Heart right ventricle (tissue), 16 donors: ENCODE data around the gene C2CD2. TPM values are rescaled to one million over a fixed set of nuclear protein-coding genes. Genes with fewer than 3 reads are reported as not detected.

Experiments
- ATAC-seq, 8 donors: fragments of 200-7000 bp; cut with Tn5 transposase; one replicate each; pipeline ENCODE4 v1.9.1; 2020; ENCODE audit warnings: mild to moderate bottlenecking in 8 of 8, moderate library complexity in 8 of 8, moderate number of reproducible peaks in 1 of 8
- DNase-seq, 2 donors: peaks; one replicate each; pipeline ENCODE4 v3.0.0-alpha.2; 2020
- H3K27ac ChIP-seq, 10 donors: fragments of 200-600 bp; sonication (generic) in 2 of 10; one replicate each; pipeline versions ENCODE4 v1.5.0 to v1.8.0; 2020 to 2022; ENCODE audit warnings: mild to moderate bottlenecking in 3 of 10
- H3K27me3 ChIP-seq, 7 donors: fragments of 200-600 bp; one replicate each; pipeline ENCODE4 v1.8.0; 2021 to 2022; ENCODE audit warnings: mild to moderate bottlenecking in 2 of 7
- H3K36me3 ChIP-seq, 9 donors: fragments of 200-600 bp; sonication (generic) in 1 of 9; one replicate each; pipeline versions ENCODE4 v1.5.0 to v1.8.0; 2020 to 2022; ENCODE audit warnings: mild to moderate bottlenecking in 2 of 9
- H3K4me1 ChIP-seq, 9 donors: fragments of 200-600 bp; sonication (generic) in 1 of 9; one replicate each; pipeline versions ENCODE4 v1.5.0 to v1.8.0; 2020 to 2022; ENCODE audit warnings: mild to moderate bottlenecking in 4 of 9
- H3K4me3 ChIP-seq, 10 donors: fragments of 200-600 bp; sonication (generic) in 2 of 10; one replicate each; pipeline versions ENCODE4 v1.5.0 to v1.8.0; 2020 to 2022; ENCODE audit warnings: mild to moderate bottlenecking in 7 of 10, moderate library complexity in 2 of 10
- H3K9me3 ChIP-seq, 11 donors: fragments of 200-600 bp in 10 of 11; sonication (generic) in 2 of 11; one replicate each; pipeline versions ENCODE4 v1.5.0 to v1.8.0; 2013 to 2022; ENCODE audit warnings: mild to moderate bottlenecking in 2 of 11, control low read depth in 1 of 11, moderate library complexity in 1 of 11
- WGBS, 2 donors: extraction: QIAGEN DNeasy Blood & Tissue Kit; methylation state at CpG; one replicate each; pipeline ENCODE4 v1.1.7; 2013; ENCODE audit warnings: inconsistent platforms in 1 of 2; 5-methylcytosine and 5-hydroxymethylcytosine counted together
- intact Hi-C, 10 donors: fragments of 100-400 bp; cut with DNase I; formaldehyde crosslinking; loops; one replicate each; pipeline versions ENCODE4 v1.11.1 to v1.14.2; 2022
- polyA plus RNA-seq, 2 donors: library from polyadenylated mRNA; stranded (reverse); fragments of 200-250 nt; gene quantifications; one replicate each; pipeline ENCODE4 v1.2.3, GENCODE V29; 2013
- total RNA-seq, 10 donors: library from RNA; stranded (reverse); fragmentation: NEBNext Ultra II Directional in 3 of 10; extraction: Animal tissue kit (Norgen Biotek cat#: 25700) in 3 of 10; gene quantifications; one replicate each; pipeline versions ENCODE4 v1.2.1 to v1.2.4, GENCODE V29; 2021 to 2023
- TF ChIP-seq, protein P1 (sequence below), 9 donors: fragments of 200-600 bp; sonication (generic) in 2 of 9; IDR thresholded peaks; one replicate each; pipeline versions ENCODE4 v1.5.0 to v1.8.0; 2021 to 2022; ENCODE audit warnings: antibody characterized with exemption in 9 of 9, mild to moderate bottlenecking in 5 of 9, moderate library complexity in 1 of 9
- donor health status: Arrhythmogenic right ventricular cardiomyopathy.
- donor health status: ischemic (EF 13 %, LVEDD 7.1; RV severe dilation, severe dysfunction).
- donor health status: healthy with polysubstance abuse.
- donor health status: DM: no; HTN: yes; CAD: no.
- donor health status: DM: no; HTN: no; CAD: no.
- donor health status: ischemic (EF 25% LVEDD 6.9; RV normal size, moderate dysfunction).
- donor health status: ischemic (EF 25% LVEDD 5.7; RV mildly dilated, moderate dysfunction).
- donor health status: healthy.
- donor health status: DM: yes; HTN: yes; CAD: no.
- donor health status: Ischemic cardiomyopathy.
- donor health status: ischemic (EF 35%, LVEDD 5.7; RV mildly dilated, moderate dysfunction).
- donor health status: nonischemic (EF 11% LVEDD 7.7; RV severe dilation, severe dysfunction).
- donor health status: DM: yes; HTN: yes; CAD: no.
- donor health status: PGD.
- donor health status: ischemic (EF 29% LVEDD 5.4; RV normal size, mild dysfunction).
- donor health status: nonischemic (EF 23%, LVEDD 6.1; RV moderate dilation, normal function).

C2CD2 gene
- total and polyA plus RNA-seq, 12 donors = 4.5 to 11.1 (median 6.6) TPM

DNA sequence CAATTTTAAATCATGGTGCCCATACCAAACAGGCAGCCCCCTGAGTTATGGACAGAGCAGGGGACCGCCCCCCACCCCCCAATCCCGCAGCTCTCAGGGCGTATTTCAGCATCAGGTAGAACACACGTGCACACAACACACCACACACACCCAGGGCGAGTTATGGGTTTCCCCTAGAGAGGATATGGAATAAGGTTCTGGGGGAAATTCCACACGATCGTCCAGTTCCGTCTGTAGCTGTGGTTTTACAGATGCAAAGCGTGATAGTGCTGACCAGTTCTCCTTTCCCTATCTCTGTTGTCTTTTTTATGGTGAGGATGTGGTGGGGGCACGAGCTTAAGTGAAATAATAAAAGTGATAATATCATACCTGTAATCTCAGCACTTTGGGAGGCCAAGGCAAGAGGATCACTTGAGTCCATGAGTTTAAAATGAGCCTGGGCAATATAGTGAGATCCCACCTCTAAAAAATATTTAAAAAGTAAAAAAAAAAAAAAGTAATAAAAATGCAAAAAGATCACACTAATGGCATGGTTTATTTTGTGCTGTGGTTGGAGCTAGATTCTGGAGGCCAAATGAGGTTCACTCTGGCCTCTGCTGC, 25.1 kb downstream of the C2CD2 start:
- 58 to 78% methylated on average over 10 of the region's 10 CpGs for WGBS, 2 donors
- intact Hi-C loops = loop anchor here in 2 of 10 donors (5.0 kb wide), 2 partner anchors 79 to 189 kb away; no protein-coding TSS in a partner anchor
- ATAC-seq = no peak
- Histone ChIP-seq H3K27ac (peak overlapping the region in 9 of 10 donors; percentile 2 to 94 (median 84)), H3K9me3 (no peaks in the 10 kb centered on the region), H3K36me3 (no peaks in the 10 kb centered on the region), H3K4me3 (no peak overlapping the region), H3K4me1 (peaks cover 9 to 75% (median 54%) of the 10 kb centered on the region in 9 donors), H3K27me3 (no peaks in the 10 kb centered on the region)
- no peak for DNase-seq
- TF ChIP-seq, protein P1, sequence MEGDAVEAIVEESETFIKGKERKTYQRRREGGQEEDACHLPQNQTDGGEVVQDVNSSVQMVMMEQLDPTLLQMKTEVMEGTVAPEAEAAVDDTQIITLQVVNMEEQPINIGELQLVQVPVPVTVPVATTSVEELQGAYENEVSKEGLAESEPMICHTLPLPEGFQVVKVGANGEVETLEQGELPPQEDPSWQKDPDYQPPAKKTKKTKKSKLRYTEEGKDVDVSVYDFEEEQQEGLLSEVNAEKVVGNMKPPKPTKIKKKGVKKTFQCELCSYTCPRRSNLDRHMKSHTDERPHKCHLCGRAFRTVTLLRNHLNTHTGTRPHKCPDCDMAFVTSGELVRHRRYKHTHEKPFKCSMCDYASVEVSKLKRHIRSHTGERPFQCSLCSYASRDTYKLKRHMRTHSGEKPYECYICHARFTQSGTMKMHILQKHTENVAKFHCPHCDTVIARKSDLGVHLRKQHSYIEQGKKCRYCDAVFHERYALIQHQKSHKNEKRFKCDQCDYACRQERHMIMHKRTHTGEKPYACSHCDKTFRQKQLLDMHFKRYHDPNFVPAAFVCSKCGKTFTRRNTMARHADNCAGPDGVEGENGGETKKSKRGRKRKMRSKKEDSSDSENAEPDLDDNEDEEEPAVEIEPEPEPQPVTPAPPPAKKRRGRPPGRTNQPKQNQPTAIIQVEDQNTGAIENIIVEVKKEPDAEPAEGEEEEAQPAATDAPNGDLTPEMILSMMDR (IDR thresholded peaks at IDR 0.05) = no peak

DNA sequence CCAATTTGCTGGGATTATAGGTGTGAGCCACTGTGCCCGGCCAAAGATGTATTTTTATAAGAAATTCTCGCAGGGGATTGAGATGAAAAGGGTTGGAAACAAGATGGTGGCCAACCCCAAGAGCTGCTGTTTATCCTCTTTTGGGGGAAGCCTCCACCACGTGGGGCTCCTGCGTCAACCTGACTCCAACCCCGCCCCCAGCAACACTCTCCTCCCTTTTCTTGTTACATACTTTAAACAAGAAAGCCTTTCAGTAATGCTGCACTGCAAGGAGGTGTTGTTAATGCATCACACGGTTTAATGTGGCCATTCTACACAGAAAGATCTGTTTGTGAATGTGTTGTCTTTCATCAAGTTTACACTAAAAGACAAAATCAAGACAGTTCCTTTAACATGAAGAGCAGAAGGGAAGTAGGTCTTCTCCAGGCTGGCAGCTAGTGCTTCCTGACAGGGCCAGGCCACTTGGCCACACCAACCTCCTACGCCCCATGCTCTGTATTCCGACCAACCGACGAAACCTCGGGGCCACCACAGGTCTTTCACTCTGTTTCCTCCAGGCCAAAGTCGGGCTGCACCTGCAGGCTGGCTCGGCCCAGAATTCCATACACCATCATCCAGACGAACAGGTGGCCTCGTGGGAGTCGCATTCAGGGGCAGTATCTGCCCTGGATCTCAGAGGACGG, 25.9 kb downstream of the C2CD2 start:
- DNase-seq = no peak
- no peak overlapping the region for H3K4me3 ChIP-seq
- ATAC-seq = no peak
- H3K4me1 ChIP-seq = peaks cover 6 to 74% (median 51%) of the 10 kb centered on the region in 9 donors
- TF ChIP-seq, protein P1 (IDR thresholded peaks at IDR 0.05) = no peak
- intact Hi-C loops = loop anchor here in 2 of 10 donors (5.0 kb wide), 2 partner anchors 79 to 189 kb away; no protein-coding TSS in a partner anchor
- H3K36me3 ChIP-seq = no peaks in the 10 kb centered on the region
- no peaks in the 10 kb centered on the region for H3K27me3 ChIP-seq
- H3K9me3 ChIP-seq = no peaks in the 10 kb centered on the region
- peak overlapping the region in 9 of 10 donors; percentile 80 to 94 (median 84) for H3K27ac ChIP-seq
- 84 to 85% methylated on average over 17 of the region's 17 CpGs for WGBS, 2 donors

DNA sequence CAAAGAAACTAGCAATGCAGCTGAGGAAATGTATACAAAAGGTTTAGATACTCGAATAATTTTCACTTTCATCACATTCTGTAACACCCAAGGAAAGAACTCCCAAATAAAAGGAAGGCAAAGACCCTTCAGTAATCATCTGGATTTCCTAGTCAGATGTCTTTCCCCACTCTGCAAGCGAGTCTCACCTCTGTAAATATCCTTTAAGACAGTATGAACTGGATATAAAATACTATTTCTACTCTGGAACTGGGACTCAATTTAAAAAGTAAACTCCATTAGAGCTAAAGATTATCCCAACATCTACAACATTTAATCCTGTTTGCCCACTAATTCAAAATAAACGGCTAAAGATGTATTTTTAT, 27.0 kb downstream of the C2CD2 start:
- no peaks in the 10 kb centered on the region for H3K27me3 ChIP-seq
- peak overlapping the region; percentile 59 to 94 (median 84) for H3K27ac ChIP-seq
- ATAC-seq = no peak
- no peaks in the 10 kb centered on the region for H3K36me3 ChIP-seq
- 33 to 50% methylated on average over 3 of the region's 3 CpGs for WGBS, 2 donors
- TF ChIP-seq, protein P1 (IDR thresholded peaks at IDR 0.05) = no peak
- peak overlapping the region in 9 of 10 donors; percentile 28 to 56 (median 47) for H3K4me3 ChIP-seq
- intact Hi-C loops = loop anchor here in 2 of 10 donors (5.0 kb wide), 2 partner anchors 81 to 191 kb away; no protein-coding TSS in a partner anchor
- no peaks in the 10 kb centered on the region for H3K9me3 ChIP-seq
- peaks cover 6 to 76% (median 51%) of the 10 kb centered on the region in 9 donors for H3K4me1 ChIP-seq
- no peak for DNase-seq

DNA sequence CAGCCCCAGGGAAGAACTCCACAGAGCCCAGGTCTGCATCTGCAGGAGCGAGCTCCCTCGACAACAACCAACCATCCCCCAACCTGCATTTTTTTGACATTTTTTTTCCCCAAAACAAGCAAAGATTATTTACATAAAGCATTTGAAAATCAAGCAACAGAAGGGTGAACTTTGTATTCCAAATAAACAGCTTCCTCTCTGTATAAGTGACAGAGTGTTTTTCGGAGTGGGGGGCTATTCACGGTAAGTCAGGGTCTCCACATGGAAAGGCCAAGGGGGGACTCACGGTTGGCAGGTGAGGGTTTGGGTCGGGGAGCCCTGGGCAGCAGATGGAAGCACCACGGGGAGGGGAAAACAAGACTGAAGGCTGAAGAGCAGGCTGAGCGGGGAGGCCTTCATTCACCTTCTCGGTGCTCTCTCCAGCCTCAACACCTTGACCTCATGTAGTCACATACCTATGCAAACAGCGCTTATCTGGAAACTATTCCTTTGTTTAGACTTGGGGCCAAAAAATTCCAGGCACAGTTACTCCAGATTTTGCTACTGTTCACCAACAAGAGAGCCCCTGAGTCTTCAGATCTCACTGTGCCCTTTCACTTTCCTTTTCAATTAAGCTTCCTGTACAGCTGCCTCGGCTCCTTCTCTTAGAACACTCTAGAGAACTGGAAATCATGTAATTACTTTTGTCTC, 27.6 kb downstream of the C2CD2 start:
- Histone ChIP-seq H3K36me3 (no peaks in the 10 kb centered on the region), H3K9me3 (no peaks in the 10 kb centered on the region), H3K27me3 (no peaks in the 10 kb centered on the region), H3K4me3 (peak overlapping the region in 9 of 10 donors; percentile 28 to 56 (median 47)), H3K27ac (peak overlapping the region; percentile 59 to 94 (median 84)), H3K4me1 (peaks cover 6 to 81% (median 56%) of the 10 kb centered on the region in 9 donors)
- ATAC-seq (peak in 6 of 8 donors; percentile 66 to 82 (median 76)), DNase-seq (no peak)
- intact Hi-C loops = loop anchor here in 2 of 10 donors (5.0 kb wide), 2 partner anchors 81 to 191 kb away; no protein-coding TSS in a partner anchor
- WGBS, 2 donors = 33 to 38% methylated on average over 11 of the region's 11 CpGs
- TF ChIP-seq, protein P1 (IDR thresholded peaks at IDR 0.05) = no peak
